Trophoblast cell (in vitro differentiated cells and primary cell): ENCODE measurements around the gene SBF2.

Source experiments
- DNase-seq, 2 donors: peaks; one replicate each; pipeline ENCODE4 v3.0.0-alpha.2; 2016
- H2AFZ ChIP-seq: 2 replicates; pipeline ENCODE4 v1.6.1; 2013; ENCODE audit warnings: low read length, moderate library complexity, mild to moderate bottlenecking; ENCODE audit not compliant: insufficient read depth, poor library complexity
- H2AK5ac ChIP-seq: 2 replicates; pipeline ENCODE4 v1.6.1; 2013; ENCODE audit warnings: mild to moderate bottlenecking, low read length
- H2BK120ac ChIP-seq: 2 replicates; pipeline ENCODE4 v1.6.1; 2013; ENCODE audit warnings: low read length, mild to moderate bottlenecking, moderate library complexity; ENCODE audit not compliant: insufficient read depth, poor library complexity
- H2BK12ac ChIP-seq: 2 replicates; pipeline ENCODE4 v1.6.1; 2013; ENCODE audit warnings: mild to moderate bottlenecking, low read length, moderate library complexity
- H2BK5ac ChIP-seq: 2 replicates; pipeline ENCODE4 v1.6.1; 2013; ENCODE audit warnings: low read length, low read depth, moderate library complexity, mild to moderate bottlenecking; ENCODE audit not compliant: poor library complexity
- H3K14ac ChIP-seq: 2 replicates; pipeline ENCODE4 v1.6.1; 2013; ENCODE audit warnings: mild to moderate bottlenecking, low read length
- H3K18ac ChIP-seq: 2 replicates; pipeline ENCODE4 v1.6.1; 2013; ENCODE audit warnings: mild to moderate bottlenecking, low read length
- H3K23ac ChIP-seq: 2 replicates; pipeline ENCODE4 v1.6.1; 2013; ENCODE audit warnings: low read length
- H3K27ac ChIP-seq: 2 replicates; pipeline ENCODE4 v1.5.1; 2013; ENCODE audit warnings: low read depth, mild to moderate bottlenecking, inconsistent platforms, low read length, moderate library complexity
- H3K27me3 ChIP-seq: 2 replicates; pipeline ENCODE4 v1.6.1; 2013; ENCODE audit warnings: inconsistent platforms, mild to moderate bottlenecking, low read length, moderate library complexity; ENCODE audit not compliant: insufficient read depth
- H3K36me3 ChIP-seq, 2 experiments: 1 replicate in 1 of 2; 2 replicates in 1 of 2; pipeline ENCODE4 v1.6.1; 2013; ENCODE audit warnings: low read length in 2 of 2, mild to moderate bottlenecking in 2 of 2, moderate library complexity in 1 of 2; ENCODE audit not compliant: insufficient read depth in 2 of 2, control insufficient read depth in 1 of 2
- H3K4ac ChIP-seq: 2 replicates; pipeline ENCODE4 v1.6.1; 2013; ENCODE audit warnings: low read depth, mild to moderate bottlenecking, low read length, moderate library complexity
- H3K4me1 ChIP-seq, 2 experiments: 1 replicate in 1 of 2; 2 replicates in 1 of 2; pipeline ENCODE4 v1.6.1; 2013; ENCODE audit warnings: low read length in 2 of 2, mild to moderate bottlenecking in 2 of 2, moderate library complexity in 1 of 2; ENCODE audit not compliant: insufficient read depth in 2 of 2, control insufficient read depth in 1 of 2
- H3K4me2 ChIP-seq: 2 replicates; pipeline ENCODE4 v1.6.1; 2013; ENCODE audit warnings: inconsistent platforms, mild to moderate bottlenecking, low read length, moderate library complexity
- H3K4me3 ChIP-seq: 2 replicates; pipeline ENCODE4 v1.5.1; 2013; ENCODE audit warnings: mild to moderate bottlenecking, low read depth, low read length, inconsistent platforms
- H3K79me1 ChIP-seq: one replicate; pipeline ENCODE4 v1.6.1; 2013; ENCODE audit warnings: low read length
- H3K79me2 ChIP-seq: 2 replicates; pipeline ENCODE4 v1.6.1; 2013; ENCODE audit warnings: low read length, mild to moderate bottlenecking; ENCODE audit not compliant: control insufficient read depth, insufficient read depth, poor library complexity
- H3K9ac ChIP-seq: 2 replicates; pipeline ENCODE4 v1.6.1; 2013; ENCODE audit warnings: mild to moderate bottlenecking, low read length
- H3K9me3 ChIP-seq: 2 replicates; pipeline ENCODE4 v1.6.1; 2013; ENCODE audit warnings: low read depth, mild to moderate bottlenecking, control low read depth, inconsistent platforms, low read length; ENCODE audit not compliant: insufficient read depth
- H4K12ac ChIP-seq: 2 replicates; pipeline ENCODE4 v1.6.1; 2013; ENCODE audit warnings: low read depth, mild to moderate bottlenecking, low read length, moderate library complexity
- H4K8ac ChIP-seq: 2 replicates; pipeline ENCODE4 v1.6.1; 2013; ENCODE audit warnings: low read depth, mild to moderate bottlenecking, low read length, moderate library complexity
- H4K91ac ChIP-seq: one replicate; pipeline ENCODE4 v1.6.1; 2013; ENCODE audit warnings: low read depth, mild to moderate bottlenecking, low read length, moderate library complexity
- WGBS: extraction: QIAGEN DNeasy Blood & Tissue Kit; methylation state at CpG from one replicate; pipeline ENCODE4 v1.1.7; 2013; ENCODE audit warnings: missing lambda C conversion rate; ENCODE audit not compliant: insufficient read length, insufficient coverage; ENCODE audit errors: extremely low coverage; 5-methylcytosine and 5-hydroxymethylcytosine counted together

SBF2 gene

GRCh38 chr11:10201343-10201742, 92.7 kb downstream of the SBF2 start:
- H3K18ac ChIP-seq = no peak overlapping the region
- no peak overlapping the region for H2BK12ac ChIP-seq
- H3K23ac ChIP-seq = no peak overlapping the region
- no peak overlapping the region for H3K4ac ChIP-seq
- no peaks in the 10 kb centered on the region for H3K9me3 ChIP-seq
- H4K91ac ChIP-seq = no peak overlapping the region
- H3K79me2 ChIP-seq = no peaks in the 10 kb centered on the region
- DNase-seq = no peak
- H3K79me1 ChIP-seq = no peaks in the 10 kb centered on the region
- H3K9ac ChIP-seq = no peak overlapping the region
- H3K14ac ChIP-seq = no peak overlapping the region
- no peak overlapping the region for H2AFZ ChIP-seq
- H2BK5ac ChIP-seq = no peak overlapping the region
- no peak overlapping the region for H4K12ac ChIP-seq
- no CpG with 5 or more reads among the region's 1 CpG for WGBS
- H3K36me3 ChIP-seq = no peaks in the 10 kb centered on the region
- H3K27ac ChIP-seq = no peak overlapping the region
- no peak overlapping the region for H3K4me3 ChIP-seq
- no peak overlapping the region for H2BK120ac ChIP-seq
- no peaks in the 10 kb centered on the region for H3K27me3 ChIP-seq
- no peak overlapping the region for H4K8ac ChIP-seq
- no peak overlapping the region for H3K4me2 ChIP-seq
- no peaks in the 10 kb centered on the region for H3K4me1 ChIP-seq
- H2AK5ac ChIP-seq = no peak overlapping the region

GRCh38 chr11:10197091-10197490, 96.9 kb downstream of the SBF2 start:
- Histone ChIP-seq H2AK5ac (no peak overlapping the region), H3K4ac (no peak overlapping the region), H3K4me3 (no peak overlapping the region)

GRCh38 chr11:10192036-10192435, 102.0 kb downstream of the SBF2 start:
- Histone ChIP-seq H3K14ac (no peak overlapping the region), H3K9ac (no peak overlapping the region), H3K4me2 (no peak overlapping the region), H3K4me3 (no peak overlapping the region), H3K23ac (no peak overlapping the region), H2BK12ac (no peak overlapping the region), H3K79me1 (no peaks in the 10 kb centered on the region), H3K27me3 (no peaks in the 10 kb centered on the region), H3K4me1 (no peaks in the 10 kb centered on the region), H3K9me3 (no peaks in the 10 kb centered on the region), H3K27ac (no peak overlapping the region), H4K12ac (no peak overlapping the region), H4K91ac (no peak overlapping the region), H3K4ac (no peak overlapping the region), H4K8ac (no peak overlapping the region), H2BK120ac (no peak overlapping the region), H3K36me3 (no peaks in the 10 kb centered on the region), H2BK5ac (no peak overlapping the region), H3K79me2 (no peaks in the 10 kb centered on the region), H2AFZ (no peak overlapping the region), H2AK5ac (no peak overlapping the region), H3K18ac (no peak overlapping the region)
- no CpG with 5 or more reads among the region's 2 CpGs for WGBS
- no peak for DNase-seq

More at GRCh38 chr11:10197091-10197490, 96.9 kb downstream of the SBF2 start:
- WGBS = no CpG with 5 or more reads among the region's 2 CpGs
- Histone ChIP-seq H3K23ac (no peak overlapping the region), H3K36me3 (no peaks in the 10 kb centered on the region), H3K79me1 (no peaks in the 10 kb centered on the region), H4K91ac (no peak overlapping the region), H3K14ac (no peak overlapping the region), H3K4me2 (no peak overlapping the region), H2AFZ (no peak overlapping the region), H2BK5ac (no peak overlapping the region), H3K9ac (no peak overlapping the region), H3K79me2 (no peaks in the 10 kb centered on the region), H4K8ac (no peak overlapping the region), H3K27ac (no peak overlapping the region), H3K4me1 (no peaks in the 10 kb centered on the region), H2BK120ac (no peak overlapping the region), H3K27me3 (no peaks in the 10 kb centered on the region), H3K18ac (no peak overlapping the region), H3K9me3 (no peaks in the 10 kb centered on the region), H2BK12ac (no peak overlapping the region), H4K12ac (no peak overlapping the region)
- DNase-seq = no peak

- Histone ChIP-seq H3K9me3 (no peaks in the 10 kb centered on the region), H3K14ac (no peak overlapping the region), H3K4ac (no peak overlapping the region), H3K4me1 (no peaks in the 10 kb centered on the region), H3K4me3 (no peak overlapping the region), H3K27ac (no peak overlapping the region), H3K23ac (no peak overlapping the region), H3K36me3 (no peaks in the 10 kb centered on the region), H2AFZ (no peak overlapping the region), H3K79me1 (no peaks in the 10 kb centered on the region), H2BK120ac (no peak overlapping the region), H2BK12ac (no peak overlapping the region), H4K91ac (no peak overlapping the region), H4K8ac (no peak overlapping the region), H3K9ac (no peak overlapping the region), H2BK5ac (no peak overlapping the region), H3K18ac (no peak overlapping the region), H3K27me3 (no peaks in the 10 kb centered on the region), H4K12ac (no peak overlapping the region), H3K79me2 (no peaks in the 10 kb centered on the region), H3K4me2 (no peak overlapping the region), H2AK5ac (no peak overlapping the region)
- WGBS = 100% methylated on average over 2 of the region's 3 CpGs
- peak in 1 of 2 donors; percentile 35 for DNase-seq
Measured at GRCh38 chr11:10181811-10182210, 112.2 kb downstream of the SBF2 start.
